Stomach (tissue), 9 donors: Measurements from ENCODE around the gene PLSCR2. TPM values are rescaled to one million over a fixed set of nuclear protein-coding genes. Genes with fewer than 3 reads are reported as not detected.

Source experiments
- DNase-seq, 2 donors: peaks; one replicate each; pipeline versions ENCODE4 v3.0.0 to v3.0.0-alpha.2; 2013 to 2019
- H3K27ac ChIP-seq, 5 donors: fragments of 200-600 bp in 4 of 5; sonication (generic) in 4 of 5; one replicate each; pipeline ENCODE4 v1.5.1; 2013 to 2019; ENCODE audit warnings: mild to moderate bottlenecking in 1 of 5, moderate library complexity in 1 of 5
- H3K27me3 ChIP-seq, 3 donors: fragments of 200-600 bp; sonication (generic); one replicate each; pipeline ENCODE4 v1.5.1; 2017 to 2019; ENCODE audit warnings: mixed run types in 1 of 3
- H3K36me3 ChIP-seq, 4 donors: fragments of 200-600 bp; sonication (generic); 1 replicate in 3 of 4; 2 replicates in 1 of 4; pipeline ENCODE4 v1.5.1; 2016 to 2019
- H3K4me1 ChIP-seq, 4 donors: fragments of 200-600 bp; sonication (generic); one replicate each; pipeline ENCODE4 v1.5.1; 2016 to 2019
- H3K4me3 ChIP-seq, 4 donors: fragments of 200-600 bp; sonication (generic) in 3 of 4; one replicate each; pipeline ENCODE4 v1.5.1; 2016 to 2019; ENCODE audit warnings: mild to moderate bottlenecking in 1 of 4
- H3K9me3 ChIP-seq, 4 donors: fragments of 200-600 bp; sonication (generic); one replicate each; pipeline ENCODE4 v1.5.1; 2016 to 2019
- CTCF ChIP-seq, 7 experiments: fragments of 450-650 bp in 4 of 7; fragments of 200-600 bp in 3 of 7; sonication (generic) in 3 of 7; IDR thresholded peaks; one replicate each; pipeline ENCODE4 v1.5.1; 2016 to 2019; ENCODE audit warnings: antibody characterized with exemption in 7 of 7, control low read depth in 2 of 7, mild to moderate bottlenecking in 1 of 7
- EP300 ChIP-seq: sonication (generic); formaldehyde crosslinking; IDR thresholded peaks from one replicate; pipeline ENCODE4 v1.6.1; 2017; ENCODE audit warnings: antibody characterized with exemption
- POLR2A ChIP-seq, 4 donors: fragments of 450-650 bp; IDR thresholded peaks; one replicate each; pipeline ENCODE4 v1.6.1; 2016; ENCODE audit warnings: antibody characterized with exemption in 4 of 4, control low read depth in 2 of 4, mild to moderate bottlenecking in 1 of 4, moderate library complexity in 1 of 4
- POLR2AphosphoS5 ChIP-seq, 3 donors: sonication (generic); formaldehyde crosslinking; IDR thresholded peaks; one replicate each; pipeline ENCODE4 v1.6.1; 2016; ENCODE audit warnings: antibody characterized with exemption in 3 of 3
- WGBS, 5 donors: extraction: QIAGEN DNeasy Blood & Tissue Kit in 3 of 5; methylation state at CpG; one replicate each; pipeline versions ENCODE4 v1.1.5 to v1.1.7; 2013 to 2018; 5-methylcytosine and 5-hydroxymethylcytosine counted together
- intact Hi-C: fragments of 100-400 bp; cut with DNase I; formaldehyde crosslinking; loops from one replicate; pipeline ENCODE4 v1.15.1; 2023; ENCODE audit warnings: low total_unique reads
- polyA plus RNA-seq, 3 donors: library from polyadenylated mRNA; stranded (reverse); fragments of 200-250 nt; gene quantifications; one replicate each; pipeline ENCODE4 v1.2.3, GENCODE V29; 2013
- total RNA-seq, 5 donors: library from RNA; depleted of rRNA; stranded (reverse); fragments of >200 nt; gene quantifications; one replicate each; pipeline versions ENCODE4 v1.1.0 to v1.2.3, GENCODE V29; 2014 to 2016
- donor health status: healthy with polysubstance abuse.
- donor health status: Bipolar disorder and iron deficiency.
- donor health status: healthy.

PLSCR2 gene
- total and polyA plus RNA-seq, 8 donors = 0.20 to 0.73 TPM; not detected in 6

DNA sequence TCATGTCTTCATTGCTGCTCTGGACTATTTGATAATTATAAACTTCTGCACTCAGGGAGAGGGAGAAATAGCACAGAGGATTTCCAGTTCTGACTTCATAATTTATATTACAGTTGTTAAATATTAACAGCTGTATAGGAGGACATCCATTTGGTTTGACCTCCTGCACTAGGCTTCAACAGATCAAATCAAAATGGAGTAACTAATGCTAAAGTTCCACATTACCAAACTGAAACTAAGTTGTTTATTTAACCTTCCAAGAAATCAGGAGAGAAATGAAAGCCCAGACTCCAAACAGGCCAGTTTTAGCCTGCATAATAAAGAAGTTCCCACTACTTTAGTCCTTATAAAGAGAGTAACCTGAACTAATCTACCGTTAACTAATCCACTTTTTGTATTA is 4.6 kb downstream of the PLSCR2 start:
- Histone ChIP-seq H3K4me3 (no peak overlapping the region), H3K9me3 (no peaks in the 10 kb centered on the region), H3K36me3 (no peaks in the 10 kb centered on the region), H3K27ac (no peak overlapping the region), H3K27me3 (no peaks in the 10 kb centered on the region), H3K4me1 (peaks cover 0 to 31% (median 11%) of the 10 kb centered on the region in 4 donors)
- intact Hi-C loops = no loop called here
- DNase-seq = no peak
- TF ChIP-seq POLR2AphosphoS5 (IDR thresholded peaks at IDR 0.05) (no peak), POLR2A (IDR thresholded peaks at IDR 0.05) (no peak), EP300 (no peak), CTCF (IDR thresholded peaks at IDR 0.05) (no peak)
- WGBS, 5 donors = 41 to 69% (median 62%) methylated on average over 1 of the region's 1 CpG

DNA sequence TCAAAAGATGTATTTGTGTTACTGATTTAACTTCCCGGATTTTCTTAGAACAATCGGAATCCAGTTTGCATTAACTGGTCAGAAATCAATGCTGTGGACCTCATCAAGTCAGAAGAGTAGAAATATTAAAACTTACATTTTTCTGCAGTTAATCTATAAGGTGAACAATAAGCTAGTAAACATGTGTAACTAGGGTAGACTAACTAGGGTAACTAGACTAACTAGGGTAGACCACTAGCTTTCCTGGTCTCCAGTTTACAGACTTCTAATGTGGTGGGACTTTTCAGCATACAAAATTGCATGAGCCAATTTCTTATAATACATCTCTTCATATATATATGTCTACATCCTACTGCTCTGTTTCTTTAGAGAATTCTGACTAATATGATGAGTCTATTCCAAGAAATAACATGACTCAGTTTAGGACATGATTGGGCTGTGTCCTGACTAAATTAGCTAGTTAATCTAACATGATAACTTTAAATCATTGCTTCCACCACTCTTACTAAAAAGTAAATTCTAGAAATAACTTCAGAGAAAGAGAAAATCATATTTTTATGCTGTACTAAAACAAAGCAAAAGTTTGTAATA is 5.3 kb downstream of the PLSCR2 start:
- peaks cover 0 to 24% (median 6%) of the 10 kb centered on the region in 4 donors for H3K4me1 ChIP-seq
- no peak for DNase-seq
- WGBS, 5 donors = 94 to 98% (median 95%) methylated on average over 2 of the region's 2 CpGs
- H3K27me3 ChIP-seq = no peaks in the 10 kb centered on the region
- H3K4me3 ChIP-seq = no peak overlapping the region
- TF ChIP-seq CTCF (IDR thresholded peaks at IDR 0.05) = no peak
- no peak for TF ChIP-seq EP300
- no peak for TF ChIP-seq POLR2A (IDR thresholded peaks at IDR 0.05)
- no peak for TF ChIP-seq POLR2AphosphoS5 (IDR thresholded peaks at IDR 0.05)
- H3K9me3 ChIP-seq = no peaks in the 10 kb centered on the region
- H3K36me3 ChIP-seq = no peaks in the 10 kb centered on the region
- H3K27ac ChIP-seq = no peak overlapping the region
- intact Hi-C loops = no loop called here

- 81 to 90% (median 86%) methylated on average over 3 of the region's 3 CpGs for WGBS, 5 donors
- intact Hi-C loops = no loop called here
- TF ChIP-seq EP300 (no peak), POLR2A (IDR thresholded peaks at IDR 0.05) (no peak), CTCF (IDR thresholded peaks at IDR 0.05) (no peak), POLR2AphosphoS5 (IDR thresholded peaks at IDR 0.05) (no peak)
- H3K27me3 ChIP-seq = no peaks in the 10 kb centered on the region
- no peak overlapping the region for H3K4me3 ChIP-seq
- no peaks in the 10 kb centered on the region for H3K9me3 ChIP-seq
- no peak for DNase-seq
- H3K27ac ChIP-seq = no peak overlapping the region
- no peaks in the 10 kb centered on the region for H3K4me1 ChIP-seq
- no peaks in the 10 kb centered on the region for H3K36me3 ChIP-seq
These were observed 14.6 kb downstream of the PLSCR2 start for GRCh38 chr3:146454796-146455195.

DNA sequence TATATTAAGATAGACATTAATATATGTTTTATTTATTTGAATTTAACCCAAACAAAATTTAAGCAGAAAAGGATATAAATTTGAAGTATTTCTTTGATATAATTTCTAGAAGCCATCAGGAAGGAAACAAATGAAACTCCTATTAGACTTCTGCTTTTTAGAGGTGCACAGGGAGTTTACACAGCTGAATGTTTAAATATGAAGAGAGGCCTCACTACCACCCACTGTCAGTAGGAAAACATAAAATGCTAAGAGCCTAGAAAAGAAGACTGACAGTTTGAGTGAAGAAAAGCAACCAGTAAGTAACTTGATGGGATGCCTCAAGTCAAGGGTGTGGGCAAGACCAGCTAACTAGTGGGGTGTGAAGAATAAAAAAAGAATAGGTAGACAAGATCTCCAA is 19.7 kb downstream of the PLSCR2 start:
- TF ChIP-seq POLR2AphosphoS5 (IDR thresholded peaks at IDR 0.05) = no peak
- TF ChIP-seq EP300 = no peak
- no peak for TF ChIP-seq CTCF (IDR thresholded peaks at IDR 0.05)
- TF ChIP-seq POLR2A (IDR thresholded peaks at IDR 0.05) = no peak
- Histone ChIP-seq H3K27me3 (no peaks in the 10 kb centered on the region), H3K4me3 (no peak overlapping the region), H3K36me3 (no peaks in the 10 kb centered on the region), H3K27ac (no peak overlapping the region), H3K4me1 (no peaks in the 10 kb centered on the region), H3K9me3 (peaks cover 0 to 15% (median 9%) of the 10 kb centered on the region in 4 donors)
- intact Hi-C loops = no loop called here
- no peak for DNase-seq
